OCI-LY3 (cell line): Measurements from ENCODE around the gene NOL4L.

ENCODE experiments used
- EZH2phosphoT487 ChIP-seq: fragments of 200-600 bp; shearing (Covaris generic); IDR thresholded peaks from 2 replicates; pipeline ENCODE4 v1.6.1; 2018; ENCODE audit warnings: antibody characterized with exemption, mixed run types, low read depth
- TF ChIP-seq, protein P1 (sequence below): fragments of 200-600, 300-600 bp; sonication (generic); IDR thresholded peaks from 2 replicates; pipeline ENCODE4 v1.5.1; 2014; ENCODE audit warnings: antibody characterized with exemption, low read length, low read depth

DNA sequence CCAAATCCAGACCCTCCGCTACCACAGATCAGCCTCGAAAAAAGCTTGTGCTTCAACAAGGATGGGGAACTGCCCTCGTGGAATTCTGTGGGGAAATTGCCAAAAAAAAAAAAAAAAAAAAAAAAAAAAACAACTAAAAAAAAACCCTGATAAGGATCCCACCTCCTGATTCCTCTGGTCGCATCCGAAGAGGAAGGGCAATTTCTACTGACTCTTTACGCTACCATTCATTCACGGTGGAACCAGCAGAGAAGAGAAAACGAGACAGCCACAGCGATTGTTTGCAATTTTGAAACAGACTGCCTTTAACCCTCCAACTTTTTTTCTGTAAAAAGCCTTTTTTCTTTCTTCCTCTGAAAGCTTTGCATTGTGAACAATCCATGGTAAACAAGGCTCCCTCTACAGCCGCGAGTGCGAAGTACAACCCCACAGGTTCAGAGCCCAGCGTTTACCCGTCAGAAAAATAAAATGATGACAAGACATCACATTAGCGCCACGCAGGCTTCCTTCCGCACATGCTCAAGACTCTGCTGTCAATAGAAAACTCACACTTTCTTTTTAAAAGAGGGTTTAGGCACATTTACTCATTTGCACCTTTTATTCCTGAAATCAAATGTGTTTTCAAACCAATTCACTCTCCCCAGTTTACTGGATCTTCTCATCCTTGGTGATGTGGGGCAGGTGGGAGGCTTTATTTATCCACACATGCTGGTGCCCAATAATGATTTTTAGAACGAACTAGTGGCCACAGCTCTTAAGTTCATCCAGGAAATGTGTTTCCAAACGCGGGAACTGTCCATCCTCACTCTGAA, 100.0 kb downstream of the NOL4L start:
- TF ChIP-seq, protein P1, sequence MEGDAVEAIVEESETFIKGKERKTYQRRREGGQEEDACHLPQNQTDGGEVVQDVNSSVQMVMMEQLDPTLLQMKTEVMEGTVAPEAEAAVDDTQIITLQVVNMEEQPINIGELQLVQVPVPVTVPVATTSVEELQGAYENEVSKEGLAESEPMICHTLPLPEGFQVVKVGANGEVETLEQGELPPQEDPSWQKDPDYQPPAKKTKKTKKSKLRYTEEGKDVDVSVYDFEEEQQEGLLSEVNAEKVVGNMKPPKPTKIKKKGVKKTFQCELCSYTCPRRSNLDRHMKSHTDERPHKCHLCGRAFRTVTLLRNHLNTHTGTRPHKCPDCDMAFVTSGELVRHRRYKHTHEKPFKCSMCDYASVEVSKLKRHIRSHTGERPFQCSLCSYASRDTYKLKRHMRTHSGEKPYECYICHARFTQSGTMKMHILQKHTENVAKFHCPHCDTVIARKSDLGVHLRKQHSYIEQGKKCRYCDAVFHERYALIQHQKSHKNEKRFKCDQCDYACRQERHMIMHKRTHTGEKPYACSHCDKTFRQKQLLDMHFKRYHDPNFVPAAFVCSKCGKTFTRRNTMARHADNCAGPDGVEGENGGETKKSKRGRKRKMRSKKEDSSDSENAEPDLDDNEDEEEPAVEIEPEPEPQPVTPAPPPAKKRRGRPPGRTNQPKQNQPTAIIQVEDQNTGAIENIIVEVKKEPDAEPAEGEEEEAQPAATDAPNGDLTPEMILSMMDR = peak; percentile 85
- no peak for TF ChIP-seq EZH2phosphoT487
